Neuronal stem cell (in vitro differentiated cells): Measurements from ENCODE around the gene CDH23.

ENCODE experiments used
- DNase-seq: peaks from one replicate; pipeline ENCODE4 v3.0.0-alpha.2; 2013; ENCODE audit warnings: low spot score
- H2AFZ ChIP-seq: one replicate; pipeline ENCODE4 v1.6.1; 2013; ENCODE audit warnings: mild to moderate bottlenecking, low read length, inconsistent platforms
- H2AK5ac ChIP-seq: 2 replicates; pipeline ENCODE4 v1.6.1; 2013; ENCODE audit warnings: low read depth, mild to moderate bottlenecking, inconsistent platforms, low read length, moderate library complexity, mixed read lengths
- H2BK120ac ChIP-seq: 2 replicates; pipeline ENCODE4 v1.6.1; 2013; ENCODE audit warnings: low read depth, mild to moderate bottlenecking, inconsistent platforms, low read length, moderate library complexity, mixed read lengths
- H2BK12ac ChIP-seq: one replicate; pipeline ENCODE4 v1.6.1; 2013; ENCODE audit warnings: low read length, inconsistent platforms
- H2BK15ac ChIP-seq: 2 replicates; pipeline ENCODE4 v1.6.1; 2013; ENCODE audit warnings: mild to moderate bottlenecking, low read length, inconsistent platforms, mixed read lengths
- H2BK5ac ChIP-seq: one replicate; pipeline ENCODE4 v1.6.1; 2013; ENCODE audit warnings: inconsistent platforms, mild to moderate bottlenecking, low read length, moderate library complexity
- H3K14ac ChIP-seq: one replicate; pipeline ENCODE4 v1.6.1; 2013; ENCODE audit warnings: low read length, inconsistent platforms
- H3K18ac ChIP-seq: 2 replicates; pipeline ENCODE4 v1.6.1; 2013; ENCODE audit warnings: low read length, inconsistent platforms
- H3K23ac ChIP-seq: 2 replicates; pipeline ENCODE4 v1.6.1; 2013; ENCODE audit warnings: low read depth, mild to moderate bottlenecking, mixed read lengths, low read length, inconsistent platforms; ENCODE audit not compliant: poor library complexity
- H3K27ac ChIP-seq: replicated peaks from 3 replicates; pipeline ENCODE4 v1.5.1; 2013; ENCODE audit warnings: low read length, inconsistent platforms
- H3K27me3 ChIP-seq, 3 experiments: 2 replicates each; pipeline ENCODE4 v1.6.1; 2013; ENCODE audit warnings: low read length in 3 of 3, mild to moderate bottlenecking in 2 of 3, inconsistent platforms in 1 of 3, low read depth in 1 of 3, mixed read lengths in 1 of 3, moderate library complexity in 1 of 3; ENCODE audit not compliant: control insufficient read depth in 3 of 3, insufficient read depth in 3 of 3
- H3K36me3 ChIP-seq, 2 donors: replicated peaks in 1 of 2; 2 replicates each; pipeline ENCODE4 v1.6.1; 2013; ENCODE audit warnings: low read length in 2 of 2; ENCODE audit not compliant: control insufficient read depth in 2 of 2, insufficient read depth in 2 of 2
- H3K4ac ChIP-seq: 2 replicates; pipeline ENCODE4 v1.6.1; 2013; ENCODE audit warnings: inconsistent platforms, mild to moderate bottlenecking, low read length, moderate library complexity
- H3K4me1 ChIP-seq, 2 donors: 1 replicate in 1 of 2; 2 replicates in 1 of 2; pipeline ENCODE4 v1.6.1; 2013; ENCODE audit warnings: low read length in 2 of 2, low read depth in 1 of 2; ENCODE audit not compliant: control insufficient read depth in 2 of 2, insufficient read depth in 1 of 2
- H3K4me2 ChIP-seq: one replicate; pipeline ENCODE4 v1.6.1; 2013; ENCODE audit warnings: mild to moderate bottlenecking, low read length, inconsistent platforms; ENCODE audit not compliant: insufficient read depth, poor library complexity, severe bottlenecking
- H3K4me3 ChIP-seq, 2 donors: 2 replicates each; pipeline ENCODE4 v1.5.1; 2013; ENCODE audit warnings: low read length in 2 of 2, mild to moderate bottlenecking in 2 of 2, inconsistent platforms in 1 of 2, moderate library complexity in 1 of 2
- H3K79me1 ChIP-seq: one replicate; pipeline ENCODE4 v1.6.1; 2013; ENCODE audit warnings: low read depth, mild to moderate bottlenecking, inconsistent platforms, low read length, moderate library complexity
- H3K9ac ChIP-seq: one replicate; pipeline ENCODE4 v1.6.1; 2013; ENCODE audit warnings: mild to moderate bottlenecking, low read depth, low read length, inconsistent platforms; ENCODE audit not compliant: poor library complexity
- H3K9me3 ChIP-seq, 2 donors: replicated peaks in 1 of 2; 2 replicates each; pipeline versions ENCODE3 to v1.6.1; 2013; ENCODE audit warnings: low read length in 2 of 2, mild to moderate bottlenecking in 2 of 2, inconsistent platforms in 1 of 2, low read depth in 1 of 2, mixed read lengths in 1 of 2, moderate library complexity in 1 of 2; ENCODE audit not compliant: control insufficient read depth in 2 of 2, insufficient read depth in 1 of 2
- H4K8ac ChIP-seq: one replicate; pipeline ENCODE4 v1.6.1; 2013; ENCODE audit warnings: low read depth, mild to moderate bottlenecking, inconsistent platforms, low read length, moderate library complexity
- H4K91ac ChIP-seq: one replicate; pipeline ENCODE4 v1.6.1; 2013; ENCODE audit warnings: low read length, low read depth, mild to moderate bottlenecking, inconsistent platforms; ENCODE audit not compliant: poor library complexity
- WGBS, 2 donors: extraction: QIAGEN DNeasy Blood & Tissue Kit; methylation state at CpG; one replicate each; pipeline ENCODE4 v1.1.7; 2013; ENCODE audit warnings: missing lambda C conversion rate in 2 of 2, mixed read lengths in 1 of 2; ENCODE audit not compliant: insufficient read length in 2 of 2, insufficient replicate concordance in 1 of 2; ENCODE audit errors: extremely low coverage in 2 of 2; 5-methylcytosine and 5-hydroxymethylcytosine counted together

The CDH23 gene

DNA sequence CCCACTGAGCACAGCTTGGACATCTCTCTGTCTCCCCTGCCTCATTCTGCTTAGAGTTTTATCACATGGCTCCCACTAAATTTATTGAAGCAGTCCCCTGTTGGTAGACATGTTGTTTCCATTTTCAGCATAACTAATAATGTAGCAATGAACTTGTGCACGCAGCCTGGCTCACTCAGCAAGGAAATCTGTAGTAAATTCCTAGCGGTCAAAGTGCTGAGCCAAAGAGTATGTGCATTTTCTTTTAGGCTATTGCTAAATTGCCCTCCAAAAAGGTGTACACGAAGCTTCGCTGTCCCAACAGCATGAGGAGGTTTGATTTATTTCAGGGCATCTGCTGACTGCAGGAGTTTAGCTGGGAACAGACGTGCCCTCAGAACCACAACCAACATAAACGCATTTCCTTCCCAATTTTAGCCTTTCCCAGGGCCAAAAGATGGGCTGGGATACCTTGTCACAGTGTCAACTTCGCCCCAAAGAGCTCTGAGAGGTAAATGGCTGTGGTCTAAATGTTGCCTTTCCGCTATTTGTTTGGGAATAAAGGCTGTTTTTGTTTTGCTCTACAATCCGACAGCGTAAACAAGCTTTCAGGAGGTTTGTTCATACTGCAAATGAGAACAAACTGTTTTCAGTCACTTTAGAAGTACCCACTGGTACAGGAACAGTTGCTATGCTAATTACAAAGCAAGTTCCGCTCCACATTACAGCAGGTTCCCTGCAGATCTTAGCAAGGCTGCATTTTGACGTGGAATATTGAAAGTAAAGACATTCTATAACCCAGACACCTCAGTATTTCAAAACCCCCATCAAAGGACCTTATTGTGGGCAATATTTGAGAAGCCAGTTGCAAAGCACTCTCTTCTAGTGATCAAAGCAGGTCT lies 359.8 kb downstream of the CDH23 start:
- Histone ChIP-seq H3K4ac (no peak overlapping the region), H3K9ac (no peak overlapping the region), H3K14ac (no peak overlapping the region), H2BK5ac (no peak overlapping the region), H2BK15ac (no peak overlapping the region), H3K9me3 (peaks cover 0 to 3% of the 10 kb centered on the region in 2 donors), H4K91ac (no peak overlapping the region), H3K36me3 (no peaks in the 10 kb centered on the region), H3K4me2 (no peak overlapping the region), H2AK5ac (no peak overlapping the region), H2BK120ac (no peak overlapping the region), H3K4me3 (no peak overlapping the region), H3K4me1 (peaks cover 0 to 9% of the 10 kb centered on the region in 2 donors), H2AFZ (no peak overlapping the region), H3K79me1 (no peaks in the 10 kb centered on the region), H2BK12ac (no peak overlapping the region), H3K23ac (no peak overlapping the region), H3K18ac (no peak overlapping the region), H3K27me3 (peaks cover 0 to 58% (median 0%) of the 10 kb centered on the region in 3 experiments), H3K27ac (no peak overlapping the region), H4K8ac (no peak overlapping the region)
- DNase-seq, result no peak
- WGBS, 2 donors, result no CpG with 5 or more reads among the region's 12 CpGs

DNA sequence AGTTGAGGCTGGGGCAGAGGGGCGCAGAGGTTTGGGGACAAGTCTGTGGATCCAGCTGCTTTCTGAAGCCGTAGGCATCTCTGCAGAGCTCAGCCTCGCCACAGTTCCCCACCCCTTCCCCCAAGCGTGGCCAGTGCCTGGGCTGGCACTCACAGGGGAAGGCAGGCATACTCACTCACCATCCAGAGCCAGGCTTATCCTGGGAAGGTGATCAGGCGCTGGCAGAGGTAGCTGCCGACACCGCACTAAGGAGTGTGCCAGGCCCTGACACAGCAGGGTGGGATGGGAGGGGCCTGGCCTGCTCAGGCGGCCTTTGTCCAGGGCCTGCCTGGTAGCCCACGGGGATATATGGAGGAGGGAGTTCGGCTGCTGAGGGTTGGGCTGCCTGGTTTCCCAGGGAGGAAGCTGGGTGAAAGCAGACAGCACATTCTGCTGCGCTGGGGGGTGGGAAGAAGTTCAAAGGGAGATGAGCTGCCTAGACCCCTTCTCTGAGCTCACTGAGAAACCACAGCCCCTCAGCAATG lies 360.7 kb downstream of the CDH23 start:
- H3K23ac ChIP-seq, result no peak overlapping the region
- H3K4me3 ChIP-seq, result no peak overlapping the region
- peak overlapping the region; percentile 83 for H3K14ac ChIP-seq
- no peak overlapping the region for H2BK12ac ChIP-seq
- H4K8ac ChIP-seq, result no peak overlapping the region
- H3K4me1 ChIP-seq, result peaks cover 0 to 9% of the 10 kb centered on the region in 2 donors
- no CpG with 5 or more reads among the region's 11 CpGs for WGBS, 2 donors
- no peak for DNase-seq
- H2BK5ac ChIP-seq, result peak overlapping the region; percentile 27
- peaks cover 0 to 3% of the 10 kb centered on the region in 2 donors for H3K9me3 ChIP-seq
- H3K4ac ChIP-seq, result no peak overlapping the region
- H3K4me2 ChIP-seq, result no peak overlapping the region
- no peak overlapping the region for H3K27ac ChIP-seq
- H3K27me3 ChIP-seq, result peaks cover 0 to 54% (median 0%) of the 10 kb centered on the region in 3 experiments
- peak overlapping the region; percentile 57 for H3K9ac ChIP-seq
- H3K79me1 ChIP-seq, result no peaks in the 10 kb centered on the region
- H2BK15ac ChIP-seq, result no peak overlapping the region
- H3K36me3 ChIP-seq, result no peaks in the 10 kb centered on the region
- peak overlapping the region; percentile 84 for H3K18ac ChIP-seq
- H2AK5ac ChIP-seq, result no peak overlapping the region
- H2BK120ac ChIP-seq, result peak overlapping the region; percentile 22
- peak overlapping the region; percentile 35 for H2AFZ ChIP-seq
- no peak overlapping the region for H4K91ac ChIP-seq

DNA sequence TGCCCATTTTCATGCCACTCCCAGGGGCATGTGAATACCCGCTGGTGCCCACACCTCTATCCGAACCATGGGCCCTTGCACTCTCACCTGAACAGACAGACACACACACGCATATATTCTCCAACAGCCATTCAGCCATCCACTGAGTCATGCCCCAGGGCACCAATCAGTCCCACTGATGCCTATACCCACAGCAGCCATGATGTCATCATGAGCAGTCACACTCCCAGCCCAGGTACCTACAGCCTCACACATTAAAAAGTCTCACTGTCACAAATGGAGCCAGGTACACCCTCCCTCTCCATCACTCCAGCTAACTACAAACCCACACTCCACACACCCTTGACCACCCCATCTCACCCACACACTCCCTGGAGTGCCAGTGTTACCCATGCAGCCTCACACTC lies 364.4 kb downstream of the CDH23 start:
- Histone ChIP-seq H3K79me1 (no peaks in the 10 kb centered on the region), H3K27me3 (peaks cover 0 to 47% (median 0%) of the 10 kb centered on the region in 3 experiments), H3K4me2 (no peak overlapping the region), H2BK120ac (no peak overlapping the region), H3K18ac (no peak overlapping the region), H3K27ac (no peak overlapping the region), H2BK5ac (no peak overlapping the region), H3K4me1 (peaks cover 0 to 7% of the 10 kb centered on the region in 2 donors), H3K4ac (no peak overlapping the region), H3K4me3 (no peak overlapping the region), H3K14ac (peak overlapping the region; percentile 25), H4K91ac (no peak overlapping the region), H3K9me3 (peaks cover 0 to 3% of the 10 kb centered on the region in 2 donors), H4K8ac (no peak overlapping the region), H2BK12ac (no peak overlapping the region), H2AFZ (no peak overlapping the region), H2BK15ac (no peak overlapping the region), H2AK5ac (no peak overlapping the region), H3K9ac (no peak overlapping the region), H3K23ac (peak overlapping the region; percentile 34), H3K36me3 (no peaks in the 10 kb centered on the region)
- DNase-seq, result no peak
- no CpG with 5 or more reads among the region's 3 CpGs for WGBS, 2 donors

DNA sequence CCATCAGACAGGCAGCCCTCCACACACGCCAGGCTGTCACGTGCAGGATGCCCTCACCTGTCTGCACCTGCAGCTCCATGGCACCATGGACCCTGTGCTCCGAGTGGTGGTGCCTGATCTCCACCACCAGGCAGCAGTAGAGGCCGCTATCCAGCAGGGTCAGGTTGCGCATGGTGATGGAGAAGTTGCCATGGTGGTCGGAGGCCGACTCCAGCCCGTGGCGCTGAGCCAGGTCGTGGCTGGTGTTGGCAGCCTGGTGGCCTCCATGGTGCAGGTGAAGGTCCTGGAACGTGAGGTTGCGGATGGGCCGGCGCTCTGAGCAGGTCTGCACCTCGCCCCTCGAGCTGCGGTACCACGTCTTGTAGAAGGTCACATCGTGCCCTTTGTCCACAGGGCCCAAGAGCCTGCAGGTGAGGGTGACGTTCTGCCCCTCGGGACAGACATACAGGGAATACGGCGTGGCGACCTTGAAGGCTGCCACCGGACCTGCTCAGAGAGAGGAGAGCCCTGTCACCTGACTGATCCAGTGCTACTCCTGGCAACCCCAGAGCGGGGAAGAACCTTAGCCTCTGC lies 364.9 kb downstream of the CDH23 start:
- Histone ChIP-seq H2AFZ (no peak overlapping the region), H3K4me1 (peaks cover 0 to 6% of the 10 kb centered on the region in 2 donors), H3K27me3 (peaks cover 0 to 41% (median 0%) of the 10 kb centered on the region in 3 experiments), H2BK12ac (no peak overlapping the region), H4K91ac (no peak overlapping the region), H3K9me3 (peaks cover 0 to 3% of the 10 kb centered on the region in 2 donors), H3K4ac (no peak overlapping the region), H3K36me3 (no peaks in the 10 kb centered on the region), H2AK5ac (no peak overlapping the region), H2BK15ac (no peak overlapping the region), H3K4me3 (peak overlapping the region in 1 of 2 donors; percentile 57), H4K8ac (no peak overlapping the region), H3K9ac (no peak overlapping the region), H3K79me1 (no peaks in the 10 kb centered on the region), H2BK120ac (no peak overlapping the region), H3K23ac (peak overlapping the region; percentile 22), H3K4me2 (no peak overlapping the region), H3K14ac (peak overlapping the region; percentile 25), H3K27ac (no peak overlapping the region), H3K18ac (no peak overlapping the region), H2BK5ac (no peak overlapping the region)
- DNase-seq, result no peak
- WGBS, 2 donors, result no CpG with 5 or more reads among the region's 26 CpGs
